Measurements from ENCODE around the gene HBB.

Gene HBB

DNA sequence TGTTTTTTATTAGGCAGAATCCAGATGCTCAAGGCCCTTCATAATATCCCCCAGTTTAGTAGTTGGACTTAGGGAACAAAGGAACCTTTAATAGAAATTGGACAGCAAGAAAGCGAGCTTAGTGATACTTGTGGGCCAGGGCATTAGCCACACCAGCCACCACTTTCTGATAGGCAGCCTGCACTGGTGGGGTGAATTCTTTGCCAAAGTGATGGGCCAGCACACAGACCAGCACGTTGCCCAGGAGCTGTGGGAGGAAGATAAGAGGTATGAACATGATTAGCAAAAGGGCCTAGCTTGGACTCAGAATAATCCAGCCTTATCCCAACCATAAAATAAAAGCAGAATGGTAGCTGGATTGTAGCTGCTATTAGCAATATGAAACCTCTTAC is 1.4 kb downstream of the HBB start:
- no peak for FAIRE-seq

DNA sequence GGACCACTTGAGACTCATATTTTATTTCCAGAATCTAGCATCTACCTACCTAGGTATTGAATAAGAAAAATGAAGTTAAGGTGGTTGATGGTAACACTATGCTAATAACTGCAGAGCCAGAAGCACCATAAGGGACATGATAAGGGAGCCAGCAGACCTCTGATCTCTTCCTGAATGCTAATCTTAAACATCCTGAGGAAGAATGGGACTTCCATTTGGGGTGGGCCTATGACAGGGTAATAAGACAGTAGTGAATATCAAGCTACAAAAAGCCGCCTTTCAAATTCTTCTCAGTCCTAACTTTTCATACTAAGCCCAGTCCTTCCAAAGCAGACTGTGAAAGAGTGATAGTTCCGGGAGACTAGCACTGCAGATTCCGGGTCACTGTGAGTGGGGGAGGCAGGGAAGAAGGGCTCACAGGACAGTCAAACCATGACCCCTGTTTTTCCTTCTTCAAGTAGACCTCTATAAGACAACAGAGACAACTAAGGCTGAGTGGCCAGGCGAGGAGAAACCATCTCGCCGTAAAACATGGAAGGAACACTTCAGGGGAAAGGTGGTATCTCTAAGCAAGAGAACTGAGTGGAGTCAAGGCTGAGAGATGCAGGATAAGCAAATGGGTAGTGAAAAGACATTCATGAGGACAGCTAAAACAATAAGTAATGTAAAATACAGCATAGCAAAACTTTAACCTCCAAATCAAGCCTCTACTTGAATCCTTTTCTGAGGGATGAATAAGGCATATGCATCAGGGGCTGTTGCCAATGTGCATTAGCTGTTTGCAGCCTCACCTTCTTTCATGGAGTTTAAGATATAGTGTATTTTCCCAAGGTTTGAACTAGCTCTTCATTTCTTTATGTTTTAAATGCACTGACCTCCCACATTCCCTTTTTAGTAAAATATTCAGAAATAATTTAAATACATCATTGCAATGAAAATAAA is 2.1 kb downstream of the HBB start:
- no peak for FAIRE-seq

DNA sequence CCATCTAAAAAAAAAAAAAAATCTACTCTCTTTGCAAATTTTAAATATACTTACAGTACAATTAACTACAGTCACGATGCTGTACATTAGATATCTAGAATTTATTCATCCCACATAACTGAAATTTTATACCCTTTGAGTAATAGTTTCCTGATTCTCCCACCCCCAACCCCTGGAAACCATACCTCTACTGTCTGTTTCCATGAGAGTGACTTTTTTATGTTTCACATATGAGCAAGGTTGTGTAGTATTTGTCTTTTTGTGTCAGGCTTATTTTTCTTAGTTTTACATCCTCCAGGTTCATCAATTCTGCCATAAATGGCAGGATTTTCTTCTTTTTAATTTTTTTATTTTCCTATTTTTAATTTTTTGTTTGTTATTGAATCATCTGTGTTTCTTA is 3.2 kb downstream of the HBB start:
- no peak for FAIRE-seq

DNA sequence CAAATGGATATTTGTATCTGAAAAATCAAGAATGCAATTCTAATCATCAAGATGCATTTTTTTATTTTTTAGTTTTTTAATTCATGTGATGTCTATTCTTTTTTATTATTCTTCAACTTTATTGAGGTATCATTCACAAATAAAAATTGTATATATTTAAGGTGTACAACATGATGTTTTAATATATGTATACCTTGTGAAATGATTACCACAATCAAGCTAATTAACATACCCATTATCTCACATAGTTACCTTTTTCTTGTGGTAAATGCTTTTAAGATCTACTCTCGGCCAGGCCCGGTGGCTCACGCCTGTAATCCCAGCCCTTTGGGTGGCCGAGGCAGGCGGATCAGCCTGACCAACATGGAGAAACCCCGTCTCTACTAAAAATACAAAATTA is 3.7 kb downstream of the HBB start:
- FAIRE-seq = no peak

DNA sequence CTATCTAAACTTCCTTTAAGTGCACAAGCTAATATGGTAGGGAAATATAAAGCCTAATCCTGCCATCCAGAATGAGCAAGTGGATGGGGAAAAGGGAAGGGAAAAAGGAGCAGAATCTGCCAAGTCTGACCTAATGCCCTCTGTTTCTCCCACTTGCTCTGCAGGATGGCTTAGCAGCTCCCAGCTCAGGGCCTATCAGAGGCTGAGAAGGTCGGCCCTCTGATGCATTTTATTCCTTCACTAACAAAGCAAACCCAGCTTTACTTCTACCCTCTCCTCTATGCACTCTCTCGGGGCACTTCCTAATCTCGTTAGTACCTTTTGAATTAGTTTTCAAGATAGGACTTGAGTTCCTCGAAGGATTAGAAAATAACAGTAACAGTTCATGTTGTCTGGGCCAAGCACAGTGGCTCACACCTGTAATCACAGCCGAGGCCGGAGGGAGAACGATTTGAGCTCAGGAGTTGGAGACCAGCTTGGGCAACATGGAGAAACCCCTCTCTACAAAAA is 16.4 kb downstream of the HBB start:
- FAIRE-seq = no peak

DNA sequence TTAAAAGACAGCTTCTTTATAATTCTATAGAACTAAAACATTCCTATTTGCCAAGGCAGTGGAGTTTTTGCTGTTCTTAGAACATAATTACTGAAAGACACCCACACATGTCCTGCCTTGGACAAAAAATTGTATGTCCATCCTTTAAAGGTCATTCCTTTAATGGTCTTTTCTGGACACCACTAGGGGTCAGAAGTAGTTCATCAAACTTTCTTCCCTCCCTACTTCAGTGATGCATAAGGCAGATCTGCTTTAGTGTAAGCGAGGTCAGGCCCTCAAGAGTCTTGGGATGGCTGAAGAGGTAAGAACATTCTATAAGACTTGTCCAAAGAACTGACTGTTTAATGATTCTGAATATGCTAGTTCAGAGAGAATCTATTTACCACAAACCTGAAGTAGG is 22.1 kb downstream of the HBB start:
- FAIRE-seq = no peak

DNA sequence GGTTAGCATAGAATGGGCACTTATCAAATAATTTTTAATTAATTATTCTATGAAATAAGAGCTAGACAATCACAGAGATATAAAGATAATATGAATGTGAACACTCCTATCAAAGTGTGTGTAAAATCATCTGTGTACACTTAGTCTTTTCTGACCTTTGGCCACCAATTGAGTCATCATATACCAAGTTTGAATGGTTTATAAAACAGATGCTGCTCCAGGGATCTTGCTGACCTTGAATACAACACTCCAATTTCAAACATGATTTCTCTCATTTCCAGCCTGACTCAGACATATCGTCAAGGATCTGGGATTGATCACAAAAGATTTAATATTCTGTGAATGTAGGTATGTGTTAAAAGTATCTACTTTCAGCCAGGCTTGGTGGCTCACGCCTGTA is 23.5 kb downstream of the HBB start:
- no peak for FAIRE-seq

DNA sequence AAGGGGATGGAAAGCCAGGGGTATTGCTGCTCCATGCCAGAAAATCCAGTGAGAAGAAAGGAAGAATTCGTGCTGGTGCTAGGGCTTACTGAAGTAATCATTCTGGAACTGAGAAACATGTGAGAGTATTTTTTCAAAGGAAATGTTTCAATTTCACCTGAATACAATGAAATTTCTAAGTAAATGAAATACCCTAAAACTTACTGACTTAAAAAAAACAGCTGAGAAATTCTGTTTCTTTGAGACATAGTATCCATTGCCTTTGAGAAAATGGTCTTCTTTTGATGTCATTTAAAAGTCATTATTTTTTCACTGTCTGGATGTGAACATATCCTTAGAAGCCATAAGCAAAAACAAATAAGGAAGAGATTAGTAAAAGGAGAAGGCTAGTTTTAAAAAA is 26.3 kb downstream of the HBB start, which contains the start of gene OR51V1:
OR51V1 (minus strand) TSS at position 101 of the 400 bp plus-strand sequence; CDS start at position 101, 0 bp downstream.
- no peak for FAIRE-seq

DNA sequence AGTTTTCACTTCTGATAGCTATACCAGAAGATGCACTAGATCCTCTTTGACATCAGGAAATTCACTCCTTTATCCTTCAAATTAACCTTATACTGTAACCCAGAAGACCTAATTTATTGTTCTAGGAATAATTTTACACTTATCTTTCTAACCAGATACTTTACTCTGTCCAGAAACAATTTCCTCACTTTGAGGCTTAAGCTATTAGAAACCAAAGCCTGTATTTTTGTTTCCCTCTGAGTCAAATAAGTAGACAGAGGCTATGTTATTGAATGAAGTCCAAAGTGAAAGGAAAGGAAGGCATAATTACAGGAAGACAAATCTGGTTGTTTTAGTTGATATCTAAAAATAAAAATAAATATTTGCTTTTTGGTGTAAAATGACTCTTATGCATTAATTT is 28.6 kb downstream of the HBB start:
- no peak for FAIRE-seq

DNA sequence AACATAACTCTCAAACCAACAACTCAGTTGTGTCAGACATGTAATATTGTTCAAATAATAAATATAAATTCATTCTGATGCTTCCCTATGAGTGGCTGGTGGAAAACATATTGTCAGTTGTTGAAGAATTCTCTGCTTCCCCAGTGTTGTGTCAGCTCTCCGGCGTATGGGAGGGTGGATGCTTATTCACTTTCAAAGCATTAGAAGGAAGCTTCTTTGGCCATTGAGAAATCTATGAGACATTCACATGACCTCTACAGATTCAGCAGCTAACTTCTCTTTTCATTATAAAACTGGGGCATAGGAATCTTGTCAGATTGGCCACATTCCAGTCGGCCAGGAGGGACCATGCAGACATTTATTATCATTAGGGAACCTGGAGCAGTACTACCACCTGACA is 29.3 kb downstream of the HBB start:
- FAIRE-seq = no peak

DNA sequence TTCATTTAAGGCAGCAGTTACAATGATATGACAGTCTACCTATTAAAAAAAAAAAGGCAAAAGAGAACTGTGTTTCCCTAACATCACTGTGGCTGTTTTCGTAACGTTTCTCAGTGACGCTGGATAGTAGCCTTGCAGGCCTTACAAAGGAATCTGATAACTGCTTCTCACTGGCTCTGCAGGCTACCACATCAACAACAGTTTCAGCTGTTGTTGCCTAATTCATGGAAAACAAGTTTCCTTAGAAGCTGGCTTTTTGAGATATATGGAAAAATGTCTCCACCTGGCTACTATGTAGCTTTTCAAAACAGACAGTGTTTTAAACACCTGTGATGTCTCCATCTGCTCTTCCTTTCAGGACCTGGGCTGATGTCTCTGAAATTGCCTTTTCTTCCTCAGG is 30.1 kb downstream of the HBB start:
- no peak for FAIRE-seq

DNA sequence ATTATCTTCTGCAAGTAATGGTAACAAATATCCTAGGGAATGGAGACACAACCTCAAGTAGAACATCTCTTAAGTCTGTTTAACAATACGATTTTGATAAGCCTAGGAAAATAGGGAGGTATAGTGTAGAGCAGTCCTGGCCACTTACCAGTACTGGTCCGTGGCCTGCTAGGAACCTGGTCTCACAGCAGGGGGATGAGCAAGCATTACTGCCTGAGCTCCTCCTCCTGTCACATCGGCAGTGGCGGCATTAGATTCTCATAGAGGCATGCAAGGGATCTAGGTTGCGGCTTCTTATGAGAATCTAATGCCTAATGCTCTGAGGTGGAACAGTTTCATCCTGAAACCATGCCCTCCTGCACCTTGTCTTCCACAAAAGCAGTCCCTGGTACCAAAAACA is 30.8 kb downstream of the HBB start:
- no peak for FAIRE-seq

DNA sequence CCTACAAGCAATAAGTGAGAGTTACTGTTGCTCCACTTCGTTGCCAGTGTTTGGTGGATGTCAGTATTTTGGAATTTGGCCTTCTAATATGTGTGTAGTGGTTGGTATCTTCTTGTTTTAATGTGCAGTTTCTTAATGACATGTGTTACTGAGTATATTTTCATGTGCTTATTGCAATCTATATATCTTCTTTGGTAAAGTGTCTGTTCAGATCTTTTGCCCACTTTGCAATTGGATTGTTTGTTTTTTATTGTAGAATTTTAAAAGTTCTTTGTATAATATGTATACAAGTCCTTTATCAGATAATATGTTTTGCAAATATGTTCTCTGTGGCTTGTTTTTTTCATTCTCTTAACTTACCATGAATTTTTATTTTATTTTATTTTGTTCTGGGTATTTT is 34.1 kb downstream of the HBB start:
- FAIRE-seq = no peak

DNA sequence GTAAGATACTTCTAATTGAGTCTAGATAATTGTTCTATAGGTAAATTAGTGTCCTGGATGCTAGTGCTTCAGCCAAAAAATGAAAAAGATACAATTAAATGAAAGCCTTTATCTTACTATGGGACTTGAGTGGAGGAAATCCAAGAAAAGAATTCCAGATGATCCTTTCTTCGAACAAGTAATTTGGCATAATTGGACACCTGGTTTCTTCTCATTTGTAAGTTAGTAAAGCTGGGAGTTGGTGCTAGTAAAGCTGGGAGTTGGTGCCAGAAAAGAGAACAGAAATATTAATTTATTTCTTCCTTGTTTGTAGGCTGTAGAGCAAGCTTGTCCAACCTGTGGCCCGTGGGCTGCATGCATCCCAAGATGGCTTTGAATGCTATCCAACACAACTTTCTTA is 38.7 kb downstream of the HBB start:
- no peak for FAIRE-seq

DNA sequence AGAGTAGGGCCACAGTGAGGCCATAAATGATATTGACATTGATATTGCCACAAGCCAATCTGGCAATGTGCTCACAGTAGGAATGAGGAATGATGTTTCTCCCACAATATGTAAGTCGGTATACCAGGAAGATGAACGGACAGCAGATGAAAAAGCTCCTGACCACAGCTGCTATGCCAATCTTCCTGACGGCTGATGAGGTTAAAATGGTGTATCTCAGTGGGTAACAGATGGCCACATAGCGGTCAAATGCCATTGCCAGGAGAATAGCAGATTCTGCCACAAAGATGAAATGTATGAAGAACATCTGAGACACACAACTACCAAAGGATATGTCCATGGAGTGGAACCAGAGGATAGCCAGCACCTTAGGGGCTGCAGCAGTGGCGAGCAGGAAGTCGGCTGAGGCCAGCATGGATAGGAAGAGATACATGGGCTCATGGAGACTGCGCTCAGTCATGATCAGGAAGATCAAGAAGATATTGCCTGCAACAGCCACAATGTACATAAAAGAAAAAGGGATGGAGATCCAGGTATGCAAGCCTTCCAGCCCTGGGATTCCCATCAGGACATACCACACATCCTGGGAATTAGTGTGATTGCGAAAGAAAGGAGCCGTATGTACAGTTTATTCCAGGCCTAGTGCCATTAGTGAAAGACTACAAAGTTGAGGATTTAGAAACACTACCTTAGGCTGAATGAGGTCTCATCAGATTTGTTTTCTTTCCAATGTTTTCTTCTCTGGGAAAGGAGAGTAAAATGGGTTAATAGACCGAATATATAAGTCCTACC is 48.6 kb downstream of the HBB start:
- no peak for FAIRE-seq
